GF-D8 (cell line): ENCODE measurements around the gene NRG2.

Source experiments
- DNase-seq: peaks from one replicate; lab custom pipeline; 2025; lab: John Stamatoyannopoulos, UW

The NRG2 gene

GRCh38 chr5:139854953-139855352 lies 188.1 kb downstream of the NRG2 start:
- no peak for DNase-seq

GRCh38 chr5:139854029-139854605 lies 189.0 kb downstream of the NRG2 start:
- DNase-seq, result no peak

- DNase-seq, result no peak
These were observed 190.4 kb downstream of the NRG2 start for GRCh38 chr5:139852696-139853095.

GRCh38 chr5:139851558-139851957 lies 191.5 kb downstream of the NRG2 start:
- DNase-seq, result no peak

GRCh38 chr5:139850423-139851016 lies 192.6 kb downstream of the NRG2 start:
- no peak for DNase-seq

- no peak for DNase-seq
These were observed 193.2 kb downstream of the NRG2 start for GRCh38 chr5:139849942-139850341.

GRCh38 chr5:139849501-139849900 lies 193.6 kb downstream of the NRG2 start:
- DNase-seq, result no peak

- DNase-seq, result no peak
These were observed 194.5 kb downstream of the NRG2 start for GRCh38 chr5:139848508-139849100.

GRCh38 chr5:139847790-139848507 lies 195.2 kb downstream of the NRG2 start:
- DNase-seq, result no peak

GRCh38 chr5:139847091-139847490 lies 196.0 kb downstream of the NRG2 start:
- no peak for DNase-seq

- DNase-seq, result no peak
These were observed 197.0 kb downstream of the NRG2 start for GRCh38 chr5:139845846-139846681.

- no peak for DNase-seq
These were observed 198.5 kb downstream of the NRG2 start for GRCh38 chr5:139844472-139845145.

GRCh38 chr5:139843991-139844390 lies 199.1 kb downstream of the NRG2 start:
- DNase-seq, result no peak

GRCh38 chr5:139842321-139842720 lies 200.8 kb downstream of the NRG2 start:
- DNase-seq, result no peak

GRCh38 chr5:139841549-139841948 lies 201.6 kb downstream of the NRG2 start:
- DNase-seq, result no peak

- no peak for DNase-seq
These were observed 203.2 kb downstream of the NRG2 start for GRCh38 chr5:139839918-139840317.

- DNase-seq, result no peak
These were observed 203.8 kb downstream of the NRG2 start for GRCh38 chr5:139839232-139839815.

- no peak for DNase-seq
These were observed 204.5 kb downstream of the NRG2 start for GRCh38 chr5:139838381-139839197.

GRCh38 chr5:139837711-139838380 lies 205.3 kb downstream of the NRG2 start:
- no peak for DNase-seq
